Neural progenitor cell (in vitro differentiated cells): ENCODE measurements around the gene GXYLT1.

Source experiments
- EZH2phosphoT487 ChIP-seq: fragments of 200-600 bp; sonication (generic); IDR thresholded peaks from 2 replicates; pipeline ENCODE4 v1.6.1; 2017; ENCODE audit warnings: antibody characterized with exemption
- TF ChIP-seq, protein P1 (sequence below): fragments of 200-600 bp; sonication (generic); IDR thresholded peaks from 2 replicates; pipeline ENCODE4 v1.5.1; 2017; ENCODE audit warnings: antibody characterized with exemption, mild to moderate bottlenecking

DNA sequence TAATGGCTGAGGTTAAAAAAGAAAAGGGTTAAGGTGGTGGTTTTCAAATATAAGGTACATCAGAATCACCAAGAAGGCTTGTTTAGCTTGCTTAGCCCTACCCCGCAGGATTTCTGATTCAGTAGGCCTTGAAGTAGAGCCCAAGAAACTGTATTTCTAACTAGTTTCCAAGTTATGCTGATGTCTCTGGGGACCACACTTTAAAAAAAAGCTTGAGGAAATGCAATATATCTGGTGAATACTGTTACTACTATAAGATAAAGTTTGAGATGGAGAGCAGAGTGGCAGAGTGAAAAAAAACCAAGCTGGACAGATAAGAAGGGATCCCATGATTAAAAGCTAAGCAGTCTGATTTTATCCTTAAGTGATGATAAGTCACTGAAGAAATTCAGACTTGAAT is 18.3 kb upstream of the GXYLT1 start:
- TF ChIP-seq, protein P1, sequence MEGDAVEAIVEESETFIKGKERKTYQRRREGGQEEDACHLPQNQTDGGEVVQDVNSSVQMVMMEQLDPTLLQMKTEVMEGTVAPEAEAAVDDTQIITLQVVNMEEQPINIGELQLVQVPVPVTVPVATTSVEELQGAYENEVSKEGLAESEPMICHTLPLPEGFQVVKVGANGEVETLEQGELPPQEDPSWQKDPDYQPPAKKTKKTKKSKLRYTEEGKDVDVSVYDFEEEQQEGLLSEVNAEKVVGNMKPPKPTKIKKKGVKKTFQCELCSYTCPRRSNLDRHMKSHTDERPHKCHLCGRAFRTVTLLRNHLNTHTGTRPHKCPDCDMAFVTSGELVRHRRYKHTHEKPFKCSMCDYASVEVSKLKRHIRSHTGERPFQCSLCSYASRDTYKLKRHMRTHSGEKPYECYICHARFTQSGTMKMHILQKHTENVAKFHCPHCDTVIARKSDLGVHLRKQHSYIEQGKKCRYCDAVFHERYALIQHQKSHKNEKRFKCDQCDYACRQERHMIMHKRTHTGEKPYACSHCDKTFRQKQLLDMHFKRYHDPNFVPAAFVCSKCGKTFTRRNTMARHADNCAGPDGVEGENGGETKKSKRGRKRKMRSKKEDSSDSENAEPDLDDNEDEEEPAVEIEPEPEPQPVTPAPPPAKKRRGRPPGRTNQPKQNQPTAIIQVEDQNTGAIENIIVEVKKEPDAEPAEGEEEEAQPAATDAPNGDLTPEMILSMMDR, result no peak
- no peak for TF ChIP-seq EZH2phosphoT487
